Measurements from ENCODE around the gene RASGRF1.

DNA sequence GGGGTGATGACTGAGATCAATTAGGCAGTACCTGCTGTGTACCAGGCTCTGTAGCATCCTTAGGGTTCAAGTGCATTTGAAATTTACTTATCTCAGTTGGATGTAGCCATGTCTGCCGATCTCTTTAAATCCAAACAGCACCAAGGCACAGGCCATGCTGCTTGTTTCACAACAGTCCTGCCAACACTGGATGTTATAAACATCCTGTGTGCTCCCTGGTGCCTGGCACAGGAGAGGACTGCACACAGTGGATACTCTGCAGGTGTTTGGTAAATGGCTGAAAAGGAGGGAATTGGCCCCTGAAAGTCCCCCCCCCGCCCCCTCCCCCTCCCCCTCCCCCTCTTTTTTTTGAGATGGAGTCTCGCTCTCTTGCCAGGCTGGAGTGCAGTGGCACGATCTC is 172.7 kb downstream of the RASGRF1 start:
- no peak for TF ChIP-seq CTCF (IDR thresholded peaks at IDR 0.05; ENCODE audit: insufficient read depth, low read length)
- no peak for TF ChIP-seq REST (IDR thresholded peaks at IDR 0.05; ENCODE audit: insufficient replicate concordance, low read depth)
- TF ChIP-seq POLR2AphosphoS5 (IDR thresholded peaks at IDR 0.05; ENCODE audit: low read depth) = no peak
